Measurements from ENCODE around the gene FREM2. TPM values are rescaled to one million over a fixed set of nuclear protein-coding genes. Genes with fewer than 3 reads are reported as not detected.

FREM2 gene
- total RNA-seq, 1 donor from 2014 or later, result not detected

GRCh38 chr13:38688674-38689073, 1.8 kb downstream of the FREM2 start:
- no peak overlapping the region for H3K4me3 ChIP-seq (ENCODE audit: low read depth, low read length)
- H3K36me3 ChIP-seq (ENCODE audit: control insufficient read depth, insufficient read depth, low read length), result no peaks in the 10 kb centered on the region
- TF ChIP-seq CTCF (IDR thresholded peaks at IDR 0.05; ENCODE audit: insufficient read depth, low read length, severe bottlenecking), result no peak
- peaks cover 16% of the 10 kb centered on the region for H3K27me3 ChIP-seq (ENCODE audit: control insufficient read depth, insufficient read depth, low read length)
- no peak for DNase-seq (ENCODE audit: low read depth)
- no peak for FAIRE-seq

GRCh38 chr13:38690231-38690630, 3.4 kb downstream of the FREM2 start:
- Histone ChIP-seq H3K27me3 (ENCODE audit: control insufficient read depth, insufficient read depth, low read length) (peaks cover 16% of the 10 kb centered on the region), H3K36me3 (ENCODE audit: control insufficient read depth, insufficient read depth, low read length) (no peaks in the 10 kb centered on the region), H3K4me3 (ENCODE audit: low read depth, low read length) (no peak overlapping the region)
- FAIRE-seq (no peak), DNase-seq (ENCODE audit: low read depth) (no peak)
- no peak for TF ChIP-seq CTCF (IDR thresholded peaks at IDR 0.05; ENCODE audit: insufficient read depth, low read length, severe bottlenecking)

- DNase-seq (ENCODE audit: low read depth) (no peak), FAIRE-seq (no peak)
- H3K4me3 ChIP-seq (ENCODE audit: low read depth, low read length), result no peak overlapping the region
- H3K27me3 ChIP-seq (ENCODE audit: control insufficient read depth, insufficient read depth, low read length), result peaks cover 5% of the 10 kb centered on the region
- H3K36me3 ChIP-seq (ENCODE audit: control insufficient read depth, insufficient read depth, low read length), result no peaks in the 10 kb centered on the region
- no peak for TF ChIP-seq CTCF (IDR thresholded peaks at IDR 0.05; ENCODE audit: insufficient read depth, low read length, severe bottlenecking)
Measured at GRCh38 chr13:38693168-38693567, 6.3 kb downstream of the FREM2 start.

GRCh38 chr13:38693641-38694040, 6.8 kb downstream of the FREM2 start:
- TF ChIP-seq CTCF (IDR thresholded peaks at IDR 0.05; ENCODE audit: insufficient read depth, low read length, severe bottlenecking), result no peak
- no peak overlapping the region for H3K4me3 ChIP-seq (ENCODE audit: low read depth, low read length)
- FAIRE-seq (no peak), DNase-seq (ENCODE audit: low read depth) (peak; percentile 23)
- H3K36me3 ChIP-seq (ENCODE audit: control insufficient read depth, insufficient read depth, low read length), result no peaks in the 10 kb centered on the region
- peaks cover 2% of the 10 kb centered on the region for H3K27me3 ChIP-seq (ENCODE audit: control insufficient read depth, insufficient read depth, low read length)

GRCh38 chr13:38697197-38697596, 10.3 kb downstream of the FREM2 start:
- DNase-seq (ENCODE audit: low read depth), result no peak
- H3K4me3 ChIP-seq (ENCODE audit: low read depth, low read length), result no peak overlapping the region
- no peak for FAIRE-seq
- no peaks in the 10 kb centered on the region for H3K27me3 ChIP-seq (ENCODE audit: control insufficient read depth, insufficient read depth, low read length)
- TF ChIP-seq CTCF (IDR thresholded peaks at IDR 0.05; ENCODE audit: insufficient read depth, low read length, severe bottlenecking), result no peak
- H3K36me3 ChIP-seq (ENCODE audit: control insufficient read depth, insufficient read depth, low read length), result no peaks in the 10 kb centered on the region

GRCh38 chr13:38697628-38698333, 10.9 kb downstream of the FREM2 start:
- Histone ChIP-seq H3K4me3 (ENCODE audit: low read depth, low read length) (no peak overlapping the region), H3K27me3 (ENCODE audit: control insufficient read depth, insufficient read depth, low read length) (no peaks in the 10 kb centered on the region), H3K36me3 (ENCODE audit: control insufficient read depth, insufficient read depth, low read length) (no peaks in the 10 kb centered on the region)
- FAIRE-seq (no peak), DNase-seq (ENCODE audit: low read depth) (peak; percentile 47)
- TF ChIP-seq CTCF (IDR thresholded peaks at IDR 0.05; ENCODE audit: insufficient read depth, low read length, severe bottlenecking), result no peak
